ENCODE results near the gene STRIT1. TPM values are rescaled to one million over a fixed set of nuclear protein-coding genes. Genes with fewer than 3 reads are reported as not detected.

STRIT1 gene
- not detected in 2 replicates for polyA plus RNA-seq (2014; cell fraction: cytosol; rRNA removed)
- not detected in 2 replicates for polyA plus RNA-seq (2014; cell fraction: nucleus; rRNA removed)

- DNase-seq (ENCODE audit: low spot score), result no peak
Measured at GRCh38 chr3:155293516-155293915, at the start of gene STRIT1. Gene STRIT1 (minus strand): TSS chr3:155293683.

GRCh38 chr3:155342344-155342743 is 48.9 kb upstream of the STRIT1 start:
- no peak for DNase-seq (ENCODE audit: low spot score)

GRCh38 chr3:155339052-155339451 is 45.6 kb upstream of the STRIT1 start:
- DNase-seq (ENCODE audit: low spot score), result no peak

GRCh38 chr3:155335724-155336354 is 42.4 kb upstream of the STRIT1 start:
- DNase-seq (ENCODE audit: low spot score), result no peak

GRCh38 chr3:155334914-155335723 is 41.6 kb upstream of the STRIT1 start:
- no peak for DNase-seq (ENCODE audit: low spot score)

GRCh38 chr3:155334215-155334913 is 40.9 kb upstream of the STRIT1 start:
- no peak for DNase-seq (ENCODE audit: low spot score)

- DNase-seq (ENCODE audit: low spot score), result no peak
Measured at GRCh38 chr3:155332716-155333115, 39.2 kb upstream of the STRIT1 start.

- DNase-seq (ENCODE audit: low spot score), result no peak
Measured at GRCh38 chr3:155331078-155331477, 37.6 kb upstream of the STRIT1 start.

- peak; percentile 29 for DNase-seq (ENCODE audit: low spot score)
Measured at GRCh38 chr3:155330370-155330769, 36.9 kb upstream of the STRIT1 start.

GRCh38 chr3:155329513-155330048 is 36.1 kb upstream of the STRIT1 start:
- no peak for DNase-seq (ENCODE audit: low spot score)

GRCh38 chr3:155327871-155328270 is 34.4 kb upstream of the STRIT1 start:
- DNase-seq (ENCODE audit: low spot score), result no peak

GRCh38 chr3:155327430-155327829 is 33.9 kb upstream of the STRIT1 start:
- DNase-seq (ENCODE audit: low spot score), result no peak

- no peak for DNase-seq (ENCODE audit: low spot score)
Measured at GRCh38 chr3:155326901-155327300, 33.4 kb upstream of the STRIT1 start.

GRCh38 chr3:155326244-155326643 is 32.8 kb upstream of the STRIT1 start:
- DNase-seq (ENCODE audit: low spot score), result no peak

GRCh38 chr3:155325263-155325835 is 31.9 kb upstream of the STRIT1 start:
- peak; percentile 28 for DNase-seq (ENCODE audit: low spot score)

- peak; percentile 72 for DNase-seq (ENCODE audit: low spot score)
Measured at GRCh38 chr3:155323063-155323666, 29.7 kb upstream of the STRIT1 start.

- DNase-seq (ENCODE audit: low spot score), result no peak
Measured at GRCh38 chr3:155321418-155321817, 27.9 kb upstream of the STRIT1 start.

- DNase-seq (ENCODE audit: low spot score), result no peak
Measured at GRCh38 chr3:155320934-155321333, 27.5 kb upstream of the STRIT1 start.

- no peak for DNase-seq (ENCODE audit: low spot score)
Measured at GRCh38 chr3:155318740-155319139, 25.3 kb upstream of the STRIT1 start.

- DNase-seq (ENCODE audit: low spot score), result no peak
Measured at GRCh38 chr3:155317211-155317610, 23.7 kb upstream of the STRIT1 start.

- no peak for DNase-seq (ENCODE audit: low spot score)
Measured at GRCh38 chr3:155316426-155316825, 22.9 kb upstream of the STRIT1 start.
